Kasumi-1 (cell line): Measurements from ENCODE around the gene GPR179.
"Not testable (repeated sequence)": the region's sequence is repeated elsewhere in the genome, so short reads cannot be mapped to it uniquely, and the experiment has no call there.

ENCODE experiments used
- DNase-seq, 2 experiments: peaks; one replicate each; lab custom pipeline; 2025; lab: John Stamatoyannopoulos, UW

GPR179 gene

GRCh38 chr17:38322156-38322779 is 21.5 kb downstream of the GPR179 start:
- peak; percentile 32 to 56 for DNase-seq

- no peak for DNase-seq
Measured at GRCh38 chr17:38320482-38320881, 23.3 kb downstream of the GPR179 start.

GRCh38 chr17:38317081-38317480 is 26.7 kb downstream of the GPR179 start:
- no peak for DNase-seq

GRCh38 chr17:38315497-38315896 is 28.3 kb downstream of the GPR179 start:
- no peak for DNase-seq

- DNase-seq: peak; percentile 90 to 93
Measured at GRCh38 chr17:38296834-38297517, 46.8 kb downstream of the GPR179 start, which contains the start of gene MRPL45. Gene MRPL45, plus strand, starts transcription at chr17:38297168. Its CDS starts 16 bp downstream, at chr17:38297184.

- DNase-seq: not testable (repeated sequence)
Measured at GRCh38 chr17:38295602-38296365, 48.0 kb downstream of the GPR179 start.

GRCh38 chr17:38289760-38290159 is 54.0 kb downstream of the GPR179 start:
- not testable (repeated sequence) for DNase-seq

- DNase-seq: peak; percentile 20 to 29
Measured at GRCh38 chr17:38288217-38288827, 55.4 kb downstream of the GPR179 start.

GRCh38 chr17:38286501-38287091 is 57.2 kb downstream of the GPR179 start:
- peak in 1 of 2 experiments; percentile 13 for DNase-seq

GRCh38 chr17:38285994-38286393 is 57.8 kb downstream of the GPR179 start:
- not testable (repeated sequence) for DNase-seq
